Measurements from ENCODE around the gene ST3GAL3.

GRCh38 chr1:43669878-43670277 is 37.5 kb upstream of the ST3GAL3 start:
- TF ChIP-seq POLR2A (IDR thresholded peaks at IDR 0.05): no peak
- no peak for TF ChIP-seq CTCF (IDR thresholded peaks at IDR 0.05)
- TF ChIP-seq POLR2AphosphoS5 (IDR thresholded peaks at IDR 0.05): no peak
